Activated T-cell treated with anti-CD3 and anti-CD28 coated beads for 4 hours (primary cell): Measurements from ENCODE around the gene NHSL2.
"Not testable (repeated sequence)": the region's sequence is repeated elsewhere in the genome, so short reads cannot be mapped to it uniquely, and the experiment has no call there.

Experiments
- DNase-seq: peaks from one replicate; pipeline ENCODE4 v3.0.0-alpha.2; 2020

NHSL2 gene

DNA sequence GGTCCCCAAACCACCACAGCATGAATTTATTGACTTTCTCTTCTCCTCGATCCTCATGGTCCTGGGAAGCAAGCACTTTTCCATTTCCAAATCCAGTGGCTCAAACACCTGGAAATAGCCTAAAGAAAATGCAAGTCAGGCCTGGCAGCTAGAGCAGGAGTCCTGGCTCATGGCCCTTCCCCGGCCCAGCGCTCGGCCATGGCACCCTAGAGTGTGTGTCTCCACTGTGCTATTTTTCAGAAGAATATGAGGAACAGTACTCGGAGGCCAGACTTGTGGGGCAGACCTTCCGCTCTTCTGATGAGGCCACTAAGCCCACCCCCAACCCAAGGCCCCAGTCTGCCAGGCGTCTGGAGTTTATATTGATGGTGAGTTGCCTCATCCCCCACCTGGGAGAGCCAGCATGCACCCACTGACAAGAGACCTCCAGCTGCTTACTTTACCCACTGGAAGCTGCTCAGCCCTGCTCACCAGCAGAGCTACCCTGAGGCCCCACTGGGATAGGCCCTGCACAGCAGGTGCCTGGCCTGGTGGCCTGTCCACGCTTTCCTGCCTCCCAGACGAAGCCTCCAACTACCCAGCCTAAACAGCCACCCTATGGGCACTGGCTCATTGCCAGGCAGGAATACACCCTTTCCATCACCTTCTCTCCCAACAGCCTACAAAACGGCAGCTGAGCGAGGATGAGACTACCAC lies 223.4 kb downstream of the NHSL2 start:
- no peak for DNase-seq

DNA sequence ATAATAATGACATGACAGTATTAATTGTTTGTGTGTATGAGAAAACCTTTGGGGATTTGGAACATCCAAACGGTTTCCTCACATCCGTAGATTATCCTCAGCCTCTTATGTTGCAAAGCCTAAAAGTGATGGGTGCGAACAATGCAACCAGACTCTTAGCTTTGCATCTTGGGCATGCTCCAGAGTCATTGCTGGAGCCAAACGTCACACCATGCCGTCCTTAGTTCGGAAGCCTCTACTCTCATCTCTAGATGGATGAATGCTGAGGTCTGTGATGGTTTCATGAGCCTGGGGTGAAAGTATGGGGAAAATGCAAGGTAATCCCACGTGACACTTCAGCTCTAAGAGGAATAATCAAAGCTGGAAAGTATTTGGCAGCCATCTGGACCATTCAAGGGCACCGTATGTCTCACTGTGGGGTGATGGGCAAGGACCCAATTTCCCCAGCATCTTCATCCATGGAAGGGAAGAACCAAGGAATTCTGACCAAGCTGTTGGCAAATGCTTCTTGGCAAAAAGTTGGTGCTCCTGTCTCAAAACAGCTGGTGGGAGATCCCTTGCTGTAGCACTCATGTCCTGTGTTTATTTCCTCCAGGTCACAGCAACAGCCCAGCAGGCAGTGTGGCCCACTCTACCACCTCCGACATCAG lies 227.3 kb downstream of the NHSL2 start:
- no peak for DNase-seq

DNA sequence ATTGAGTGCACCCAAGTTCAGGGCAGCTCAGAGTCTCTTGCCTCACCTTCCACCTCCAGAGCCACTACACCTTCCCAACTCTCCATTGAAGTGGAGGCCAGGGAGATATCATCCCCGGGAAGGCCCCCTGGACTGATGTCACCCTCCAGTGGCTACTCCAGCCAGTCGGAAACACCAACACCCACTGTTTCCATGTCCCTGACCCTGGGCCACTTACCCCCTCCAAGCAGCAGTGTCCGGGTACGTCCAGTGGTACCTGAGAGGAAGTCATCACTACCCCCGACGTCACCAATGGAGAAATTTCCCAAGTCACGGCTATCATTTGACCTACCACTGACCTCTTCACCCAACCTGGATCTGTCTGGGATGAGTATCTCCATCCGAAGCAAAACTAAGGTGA lies 228.9 kb downstream of the NHSL2 start:
- DNase-seq: no peak

DNA sequence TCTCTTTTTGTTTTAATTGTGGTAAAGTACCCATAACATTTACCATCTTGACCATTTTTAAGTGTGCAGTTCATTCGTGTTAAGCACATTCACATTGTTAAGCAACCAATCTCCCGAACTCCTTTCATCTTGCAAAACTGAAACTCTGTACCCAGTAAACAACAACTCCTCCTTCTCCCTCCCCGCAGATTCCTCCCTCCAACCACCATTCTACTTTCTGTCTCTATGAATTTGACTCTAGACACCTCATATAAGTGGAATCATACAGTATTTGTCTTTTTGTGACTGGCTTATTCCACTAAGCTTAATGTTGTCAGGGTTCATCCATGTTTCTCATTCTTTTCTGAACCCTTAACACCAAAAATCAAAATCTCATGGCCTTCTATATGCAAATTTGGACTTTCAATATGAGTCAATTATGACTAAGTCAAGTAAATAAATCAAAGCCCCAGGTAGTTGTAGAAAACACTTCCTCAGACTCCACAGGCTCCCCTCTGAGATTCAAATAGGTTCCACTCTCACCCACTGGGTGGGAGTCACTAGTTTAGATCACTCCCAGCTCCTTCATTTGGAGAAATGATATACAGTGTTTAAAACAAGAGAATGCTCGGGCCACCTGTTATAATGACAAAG lies 230.8 kb downstream of the NHSL2 start:
- no peak for DNase-seq

DNA sequence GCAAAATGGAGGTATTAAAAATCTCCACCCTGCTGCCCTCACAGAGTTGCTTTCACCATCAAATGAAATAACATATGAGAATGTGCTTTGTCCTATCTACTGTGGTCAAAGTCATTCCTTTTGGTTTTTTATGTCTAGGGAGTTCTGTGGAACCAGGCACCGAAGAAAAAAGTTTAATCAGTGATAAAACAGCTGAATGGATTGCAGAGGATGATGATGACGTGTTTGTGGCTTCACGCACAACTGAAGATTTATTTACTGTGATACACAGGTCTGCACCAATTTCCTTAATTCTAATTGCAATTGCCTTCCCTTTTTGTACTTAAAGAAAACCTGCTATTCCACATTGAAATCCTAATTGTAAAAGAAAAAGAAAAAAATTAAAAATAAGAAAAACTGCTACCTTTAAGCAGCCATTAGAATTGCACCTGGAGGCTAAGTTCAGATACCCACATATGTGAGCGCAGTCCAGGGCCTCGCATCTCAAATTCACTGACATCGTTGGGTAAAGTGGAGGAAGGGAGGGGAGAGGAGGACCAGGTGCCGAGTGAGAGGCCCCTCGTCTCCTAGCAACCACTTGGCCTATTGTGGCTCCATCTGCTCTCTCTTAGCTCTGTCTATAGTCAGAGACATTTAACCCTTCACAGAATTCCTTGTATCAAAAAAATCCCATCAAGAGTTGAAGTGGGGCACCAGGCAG lies 231.6 kb downstream of the NHSL2 start:
- no peak for DNase-seq

DNA sequence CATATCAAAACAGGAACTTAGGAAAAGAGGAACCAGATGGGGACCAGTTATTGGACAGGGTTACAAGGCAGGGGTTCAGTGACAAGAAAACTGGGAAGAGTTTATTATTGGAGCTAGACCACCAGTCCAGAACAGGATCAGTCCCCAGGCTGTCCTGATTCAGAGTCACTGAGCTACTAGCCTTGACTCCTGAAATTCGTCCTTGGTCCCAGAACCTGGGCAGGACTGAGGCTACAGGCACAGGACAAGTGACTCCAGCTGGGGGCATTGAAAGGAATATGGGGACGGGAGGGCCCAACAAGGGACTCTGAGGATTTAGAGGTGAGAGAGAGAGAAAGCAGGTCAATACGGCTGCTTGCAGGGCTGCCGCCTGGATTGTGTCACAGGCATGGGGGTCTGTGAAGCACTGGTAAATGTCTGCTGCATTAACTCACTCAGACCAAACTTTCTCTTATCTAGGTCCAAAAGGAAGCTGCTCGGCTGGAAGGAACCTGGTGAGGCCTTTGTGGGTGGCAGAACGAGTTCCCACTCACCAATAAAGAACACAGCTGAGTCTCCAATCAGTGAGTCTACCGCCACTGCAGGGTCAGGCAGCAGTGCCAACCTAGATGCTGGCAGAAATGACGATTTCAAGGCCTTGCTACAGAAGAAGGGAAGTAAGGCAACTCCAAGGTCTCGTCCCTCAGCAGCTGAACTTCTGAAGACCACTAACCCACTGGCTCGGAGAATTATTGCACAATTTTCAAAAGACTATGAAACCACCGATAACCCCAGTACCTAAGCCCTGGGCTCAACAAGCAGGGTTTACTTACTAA lies 232.4 kb downstream of the NHSL2 start:
- no peak for DNase-seq

DNA sequence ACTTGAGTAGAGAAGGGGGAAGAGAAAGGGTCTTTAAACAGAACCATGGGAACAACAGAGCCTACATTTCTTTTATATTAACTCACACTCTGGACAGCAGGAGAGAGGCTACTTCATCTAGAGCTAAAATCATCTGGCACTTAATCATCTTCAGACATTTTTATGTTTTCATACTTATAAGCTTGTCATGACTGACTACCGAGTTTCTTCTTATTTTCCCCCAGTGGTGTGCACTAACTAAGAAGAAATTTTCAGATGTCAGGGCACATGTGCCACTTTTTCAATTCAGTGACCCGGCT lies 232.9 kb downstream of the NHSL2 start:
- DNase-seq: no peak

DNA sequence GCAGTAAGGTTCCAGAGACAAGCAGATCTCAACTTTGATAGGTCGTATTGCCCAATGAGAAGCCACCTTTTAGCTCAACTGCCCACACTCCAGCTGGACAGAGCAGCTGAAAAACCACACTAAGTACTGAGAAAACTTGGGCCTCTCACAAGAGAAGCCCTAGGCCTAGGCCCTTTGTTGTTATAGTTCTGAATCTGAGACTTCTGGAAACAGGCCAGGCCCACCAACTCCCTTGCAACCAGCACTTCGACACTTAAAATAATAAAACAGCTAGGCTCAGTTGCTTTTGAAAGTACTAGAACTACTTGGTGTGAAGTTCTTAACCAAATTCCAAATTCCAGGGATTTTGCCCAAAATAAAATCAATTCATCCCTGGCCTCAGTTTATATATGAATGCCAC lies 234.5 kb downstream of the NHSL2 start:
- no peak for DNase-seq

DNA sequence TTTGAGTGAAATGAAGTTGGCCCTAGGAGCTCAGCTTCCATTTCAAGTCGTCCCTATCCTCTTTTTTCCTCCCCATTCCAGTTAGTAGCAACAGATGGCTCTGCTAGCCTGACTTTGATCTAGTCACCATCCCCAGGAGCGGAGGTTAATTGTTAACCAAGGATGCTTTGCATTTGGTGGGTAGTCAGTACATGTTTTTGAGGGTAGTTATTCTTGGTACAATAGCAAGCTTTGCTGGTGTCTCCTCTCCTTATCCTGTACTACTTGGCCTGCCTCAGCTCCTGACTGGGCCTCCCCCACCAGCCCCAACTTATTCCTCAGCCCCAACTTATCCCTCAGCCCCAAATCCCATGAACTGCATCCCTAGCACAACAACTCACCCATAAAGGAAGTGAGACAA lies 235.9 kb downstream of the NHSL2 start:
- no peak for DNase-seq

DNA sequence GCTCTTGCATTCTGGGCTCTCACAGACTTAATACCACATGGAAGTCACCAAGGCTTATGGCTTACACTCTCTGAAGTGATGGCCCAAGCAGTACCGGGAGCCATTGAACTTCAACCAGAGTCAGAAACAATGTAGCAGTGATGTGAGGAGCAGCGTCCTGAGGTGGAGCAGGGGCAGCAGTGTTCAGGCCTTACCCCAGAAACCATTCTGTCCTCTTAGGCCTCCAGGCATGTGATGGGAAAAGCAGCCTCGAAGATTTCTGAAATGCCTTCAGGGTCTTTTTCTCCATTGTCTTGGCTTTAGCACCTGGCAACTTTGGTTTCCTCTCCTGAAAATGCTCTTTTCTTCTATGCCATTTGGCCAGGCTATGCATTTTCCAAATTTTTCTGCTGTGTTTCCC lies 248.1 kb downstream of the NHSL2 start:
- DNase-seq: no peak

DNA sequence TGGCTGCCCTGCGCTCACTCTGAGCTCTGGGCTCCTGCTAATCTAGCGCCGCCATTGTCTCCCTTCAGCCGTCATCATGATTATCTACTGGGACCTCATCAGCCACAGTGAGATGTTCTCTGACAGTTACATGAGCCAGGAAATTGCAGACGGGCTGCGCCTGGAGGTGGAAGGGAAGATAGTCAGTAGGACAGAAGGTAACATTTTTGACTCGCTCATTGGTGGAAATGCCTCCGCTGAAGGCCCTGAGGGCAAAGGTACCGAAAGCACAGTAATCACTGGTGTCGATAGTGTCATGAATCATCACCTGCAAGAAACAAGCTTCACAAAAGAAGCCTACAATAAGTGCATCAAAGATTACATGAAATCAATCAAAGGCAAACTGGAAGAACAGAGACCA lies 249.1 kb downstream of the NHSL2 start:
- no peak for DNase-seq

DNA sequence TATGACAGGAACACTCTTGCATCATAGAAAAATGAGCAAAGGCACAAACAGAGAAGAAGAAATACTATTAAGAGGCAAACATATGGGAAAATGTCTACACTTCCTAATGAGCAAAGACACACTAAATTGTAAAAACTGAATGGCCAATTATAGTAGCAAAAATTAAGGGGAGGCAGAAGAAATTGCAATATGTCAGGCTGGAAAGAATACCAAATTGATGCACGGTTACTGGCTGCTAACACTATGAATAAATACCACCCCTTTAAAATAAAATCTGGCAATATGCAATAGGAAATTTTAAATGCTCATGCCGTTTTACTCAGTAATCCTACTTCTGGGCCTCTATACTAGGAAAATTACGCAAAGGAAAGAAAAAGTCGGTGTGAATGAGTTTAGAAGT lies 254.9 kb downstream of the NHSL2 start:
- no peak for DNase-seq

DNA sequence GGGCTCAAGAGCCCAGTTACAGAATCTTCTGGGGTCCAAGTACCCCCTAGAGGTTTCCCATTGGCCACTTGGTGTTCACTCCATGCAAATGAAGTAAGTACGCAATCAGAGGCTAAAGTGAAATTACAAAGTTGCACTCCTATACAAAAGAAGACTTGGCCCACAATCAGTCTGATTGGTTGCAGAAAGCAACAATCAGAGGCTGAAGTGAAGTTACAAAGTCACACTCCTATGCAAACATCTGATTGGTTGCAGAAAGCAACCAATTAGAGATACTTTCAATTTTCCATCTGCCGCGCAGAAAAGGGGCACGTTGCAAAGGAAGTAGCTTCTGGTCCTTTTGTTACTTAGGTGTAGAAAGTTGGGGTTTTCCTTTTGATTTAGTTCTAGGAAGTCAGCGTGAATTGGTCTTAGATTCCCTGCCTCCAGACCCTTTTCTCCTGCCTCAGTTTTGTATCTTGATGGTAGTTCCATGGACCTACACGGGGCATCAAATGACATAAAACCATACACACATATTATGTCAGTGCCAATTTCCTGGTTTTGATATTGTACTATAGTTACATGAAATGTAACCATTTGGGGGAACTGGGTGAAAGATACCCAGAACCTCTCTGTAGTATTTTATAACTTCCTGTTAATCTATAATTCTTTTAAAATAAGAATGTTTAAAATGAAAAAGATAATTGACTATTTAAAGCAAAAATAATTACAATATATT lies 258.5 kb downstream of the NHSL2 start:
- peak; percentile 1 for DNase-seq

DNA sequence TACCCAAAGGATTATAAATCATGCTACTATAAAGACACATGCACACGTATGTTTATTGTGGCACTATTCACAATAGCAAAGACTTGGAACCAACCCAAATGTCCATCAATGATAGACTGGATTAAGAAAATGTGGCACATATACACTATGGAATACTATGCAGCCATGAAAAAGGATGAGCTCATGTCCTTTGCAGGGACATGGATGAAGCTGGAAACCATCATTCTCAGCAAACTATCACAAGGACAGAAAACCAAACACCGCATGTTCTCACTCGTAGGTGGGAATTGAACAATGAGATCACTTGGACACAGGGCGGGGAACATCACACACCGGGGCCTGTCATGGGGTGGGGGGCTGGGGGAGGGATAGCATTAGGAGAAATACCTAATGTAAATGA lies 265.6 kb downstream of the NHSL2 start:
- not testable (repeated sequence) for DNase-seq

DNA sequence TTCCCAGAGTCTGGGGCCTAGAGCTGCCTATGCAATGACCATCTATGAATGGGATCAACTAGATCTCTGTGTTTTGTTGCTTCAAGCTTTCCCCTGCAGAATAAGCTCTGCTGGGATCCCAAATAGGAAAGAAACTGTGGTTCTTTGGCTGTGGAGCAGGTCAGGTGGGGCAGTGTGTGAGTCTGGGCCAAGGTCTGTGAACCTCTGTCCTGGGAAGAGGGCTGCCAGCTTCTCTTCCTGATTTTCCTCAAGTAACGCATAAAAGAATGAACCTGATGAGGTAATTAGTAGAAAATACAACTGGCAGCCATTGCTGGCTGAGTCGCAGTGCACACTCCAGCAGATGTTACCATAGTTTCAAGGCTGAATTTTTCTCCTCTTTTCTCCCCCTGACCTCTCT lies 266.3 kb downstream of the NHSL2 start:
- DNase-seq: no peak

DNA sequence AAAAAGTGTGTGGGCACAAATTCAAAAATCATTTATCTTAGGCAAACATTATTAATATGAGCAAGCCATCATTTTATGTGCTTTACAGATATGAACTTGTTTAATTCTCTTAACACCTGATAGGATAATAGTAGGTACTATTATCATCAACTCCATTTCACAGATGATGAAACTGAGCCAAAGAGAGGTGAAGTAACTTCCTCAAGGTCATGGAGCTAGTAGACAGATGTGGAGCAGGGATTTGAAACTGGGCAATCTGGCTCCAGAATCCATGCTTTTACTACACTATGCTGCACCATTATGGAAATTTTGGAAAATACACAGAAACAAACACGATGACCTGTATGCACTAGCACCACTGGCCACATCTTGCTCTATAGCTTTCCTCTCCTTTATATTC lies 269.9 kb downstream of the NHSL2 start:
- no peak for DNase-seq

DNA sequence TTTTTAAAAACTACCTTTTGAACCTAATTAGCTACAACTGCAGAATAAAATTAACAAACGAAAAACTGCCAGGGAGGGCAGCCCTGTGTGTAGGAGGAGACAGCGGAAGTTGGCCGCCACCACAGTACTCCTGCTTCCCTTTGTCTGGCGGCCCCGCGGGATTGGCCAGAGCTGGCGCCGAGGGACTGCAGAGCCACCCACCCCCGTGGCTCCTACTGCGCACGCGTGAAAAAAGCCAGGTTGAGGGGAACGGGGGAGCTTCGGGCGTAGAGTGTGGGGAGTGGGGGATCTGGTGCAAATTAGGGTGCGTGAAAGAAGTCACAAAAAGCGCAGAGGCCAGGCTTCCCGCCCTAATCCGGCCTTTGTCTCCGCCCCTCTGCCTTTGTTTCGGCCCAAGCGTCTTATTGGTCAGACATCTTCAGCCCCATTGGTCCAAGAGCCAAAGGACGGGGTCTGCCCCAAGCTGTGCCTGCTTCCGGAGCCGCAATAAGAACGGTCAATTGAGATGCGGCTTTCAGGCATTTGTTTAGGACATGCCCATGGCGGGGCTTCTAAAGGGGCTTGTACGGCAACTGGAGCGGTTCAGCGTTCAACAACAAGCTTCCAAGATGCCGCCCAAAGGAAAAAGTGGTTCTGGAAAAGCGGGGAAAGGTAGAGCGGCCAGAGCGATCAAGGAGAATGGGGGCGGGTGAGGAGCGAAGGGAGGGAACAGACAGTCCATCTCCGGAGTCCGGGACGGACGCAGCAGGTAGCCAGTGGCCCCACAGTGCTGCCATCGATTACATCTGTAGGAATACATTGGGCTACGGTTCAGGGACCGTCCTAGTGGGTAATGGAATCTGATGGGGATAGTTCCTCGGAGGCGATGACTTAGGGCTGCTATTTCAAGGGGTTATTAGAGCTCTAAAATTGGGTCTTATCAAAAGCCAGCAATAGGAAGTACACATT lies 270.8 kb downstream of the NHSL2 start, which contains the start of gene PIN4:
TSS of gene PIN4 (plus strand) at position 580 of the 948 bp plus-strand sequence. CDS start at position 609, 29 bp downstream.
- peak; percentile 60 for DNase-seq

DNA sequence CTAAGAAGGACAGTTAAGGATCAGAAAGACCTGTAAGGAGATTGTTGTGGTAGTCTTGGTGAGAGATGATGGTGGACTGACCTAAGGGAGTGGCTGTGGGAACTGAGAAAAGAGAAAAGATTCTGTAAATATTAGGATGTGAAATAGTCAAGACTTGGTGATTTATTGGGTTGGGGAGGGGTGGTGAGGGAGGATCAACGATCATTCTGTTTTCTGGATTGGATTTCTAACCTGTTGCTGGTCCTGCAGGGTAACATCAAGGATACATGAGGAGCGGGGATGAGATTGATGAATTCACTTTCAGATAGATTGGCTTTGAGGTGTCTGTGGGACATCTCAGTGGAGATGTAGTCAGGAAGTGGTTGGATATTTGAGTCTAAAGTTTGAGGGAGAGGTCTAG lies 272.3 kb downstream of the NHSL2 start:
- no peak for DNase-seq

DNA sequence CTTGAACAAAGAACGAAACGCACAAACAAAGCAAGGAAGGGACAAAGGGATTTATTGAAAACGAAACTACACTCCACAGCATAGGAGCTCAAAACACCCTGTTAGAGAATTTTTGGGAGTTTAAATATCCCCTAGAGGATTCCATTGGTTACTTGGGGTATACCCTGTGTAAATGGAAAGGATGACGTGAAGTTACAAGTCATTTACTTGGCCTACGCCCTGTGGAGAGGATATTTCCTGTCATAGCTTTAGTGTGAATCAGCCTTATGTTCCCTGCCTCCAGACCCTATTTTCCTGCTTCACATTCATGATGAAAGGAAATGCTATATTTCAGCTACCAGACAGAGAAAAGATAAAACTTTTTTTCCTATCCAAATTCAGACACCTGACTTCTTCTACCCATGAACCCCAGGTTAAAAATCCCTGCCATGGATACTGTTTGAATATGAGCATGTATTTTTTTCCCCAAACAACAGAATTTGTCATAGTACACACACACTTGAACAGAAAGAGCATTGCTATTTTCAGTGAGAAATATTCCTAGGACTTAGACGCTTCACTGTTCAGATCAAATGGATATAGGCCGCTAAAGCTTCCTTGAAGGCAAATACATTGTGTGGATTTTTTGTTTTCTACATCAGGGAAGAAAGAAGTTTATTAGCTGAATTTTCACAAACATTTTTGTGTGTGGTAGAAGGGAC lies 291.3 kb downstream of the NHSL2 start:
- no peak for DNase-seq
